ENCODE data around the gene SRSF12.
A peak's percentile ranks its signal among the peaks of the same experiment; 100 is the strongest.

Gene SRSF12

GRCh38 chr6:89144354-89144906 lies 26.6 kb upstream of the SRSF12 start:
- CTCF ChIA-PET = interaction anchor here (0.5 to 2.0 kb wide), 4 partner anchors 116 to 162 kb away, joined by 3 to 9 read pairs (median 6); no protein-coding TSS in a partner anchor
- no peak for DNase-seq (ENCODE audit: extremely low spot score)
- TF ChIP-seq FOXM1 (IDR thresholded peaks at IDR 0.05; ENCODE audit: borderline replicate concordance) (no peak), HDGF (IDR thresholded peaks at IDR 0.05; ENCODE audit: borderline replicate concordance) (no peak), SUZ12 (IDR thresholded peaks at IDR 0.05) (no peak), CTBP1 (IDR thresholded peaks at IDR 0.05; ENCODE audit: borderline replicate concordance) (0 out of 2 replicates have a peak, but pooled peaks have one; percentile 44), PKNOX1 (IDR thresholded peaks at IDR 0.05) (peak; percentile 61)
- POLR2A ChIA-PET = interaction anchor here (0.7 to 5.3 kb wide), 4 partner anchors 10 to 208 kb away, joined by 3 to 46 read pairs (median 10); partner anchors contain the start of genes PNRC1 and UBE2J1

GRCh38 chr6:89140347-89141156 lies 22.7 kb upstream of the SRSF12 start:
- no peak for DNase-seq (ENCODE audit: extremely low spot score)
- POLR2A ChIA-PET = interaction anchor here (0.9 to 1.5 kb wide), 3 partner anchors 23 to 212 kb away, joined by 3 to 4 read pairs (median 4); partner anchors contain the start of genes SRSF12 and UBE2J1
- CTCF ChIA-PET = interaction anchor here (0.5 kb wide), 1 partner anchor 134 kb away, joined by 5 read pairs; no protein-coding TSS in a partner anchor
- TF ChIP-seq SUZ12 (IDR thresholded peaks at IDR 0.05) (no peak), PKNOX1 (IDR thresholded peaks at IDR 0.05) (no peak), FOXM1 (IDR thresholded peaks at IDR 0.05; ENCODE audit: borderline replicate concordance) (no peak), TARDBP (IDR thresholded peaks at IDR 0.05) (no peak), BHLHE40 (IDR thresholded peaks at IDR 0.05; ENCODE audit: borderline replicate concordance) (no peak), L3MBTL2 (conservative IDR thresholded peaks at IDR 0.05) (no peak), FOXK2 (IDR thresholded peaks at IDR 0.05) (no peak), NFRKB (IDR thresholded peaks at IDR 0.05) (no peak), LEF1 (IDR thresholded peaks at IDR 0.05; ENCODE audit: borderline replicate concordance) (no peak), ARNT (IDR thresholded peaks at IDR 0.05) (no peak), ZNF384 (IDR thresholded peaks at IDR 0.05) (no peak), ELF4 (IDR thresholded peaks at IDR 0.05) (no peak), CTBP1 (IDR thresholded peaks at IDR 0.05; ENCODE audit: borderline replicate concordance) (no peak), SP1 (IDR thresholded peaks at IDR 0.05) (no peak), HDGF (IDR thresholded peaks at IDR 0.05; ENCODE audit: borderline replicate concordance) (no peak)

- DNase-seq (ENCODE audit: extremely low spot score) = no peak
- ChIA-PET CTCF (interaction anchor here (1.4 kb wide), 1 partner anchor 18 kb away, joined by 4 read pairs; no protein-coding TSS in a partner anchor), POLR2A (interaction anchor here (0.9 to 1.5 kb wide), 2 partner anchors 22 to 212 kb away, joined by 4 read pairs; partner anchors contain the start of genes SRSF12 and UBE2J1)
- no peak for TF ChIP-seq ELF4 (IDR thresholded peaks at IDR 0.05)
- TF ChIP-seq ARNT (IDR thresholded peaks at IDR 0.05) = no peak
- no peak for TF ChIP-seq SUZ12 (IDR thresholded peaks at IDR 0.05)
- TF ChIP-seq FOXM1 (IDR thresholded peaks at IDR 0.05; ENCODE audit: borderline replicate concordance) = no peak
- TF ChIP-seq ZNF384 (IDR thresholded peaks at IDR 0.05) = no peak
- no peak for TF ChIP-seq CTBP1 (IDR thresholded peaks at IDR 0.05; ENCODE audit: borderline replicate concordance)
- TF ChIP-seq L3MBTL2 (conservative IDR thresholded peaks at IDR 0.05) = no peak
- no peak for TF ChIP-seq NFRKB (IDR thresholded peaks at IDR 0.05)
These were observed 21.9 kb upstream of the SRSF12 start for GRCh38 chr6:89139509-89140346.

- no peak for TF ChIP-seq FOXA1 (IDR thresholded peaks at IDR 0.05)
- TF ChIP-seq L3MBTL2 (conservative IDR thresholded peaks at IDR 0.05) = no peak
- TF ChIP-seq PKNOX1 (IDR thresholded peaks at IDR 0.05) = no peak
- TF ChIP-seq NFRKB (IDR thresholded peaks at IDR 0.05) = no peak
- TF ChIP-seq SUZ12 (IDR thresholded peaks at IDR 0.05) = no peak
- no peak for TF ChIP-seq SP1 (IDR thresholded peaks at IDR 0.05)
- no peak for TF ChIP-seq CTBP1 (IDR thresholded peaks at IDR 0.05; ENCODE audit: borderline replicate concordance)
- TF ChIP-seq HDGF (IDR thresholded peaks at IDR 0.05; ENCODE audit: borderline replicate concordance) = no peak
- no peak for TF ChIP-seq FOXK2 (IDR thresholded peaks at IDR 0.05)
- no peak for TF ChIP-seq FOXM1 (IDR thresholded peaks at IDR 0.05; ENCODE audit: borderline replicate concordance)
- no peak for TF ChIP-seq ELF4 (IDR thresholded peaks at IDR 0.05)
- TF ChIP-seq ARNT (IDR thresholded peaks at IDR 0.05) = no peak
- TF ChIP-seq LEF1 (IDR thresholded peaks at IDR 0.05; ENCODE audit: borderline replicate concordance) = no peak
- TF ChIP-seq TARDBP (IDR thresholded peaks at IDR 0.05) = no peak
- TF ChIP-seq ZNF384 (IDR thresholded peaks at IDR 0.05) = no peak
- TF ChIP-seq BHLHE40 (IDR thresholded peaks at IDR 0.05; ENCODE audit: borderline replicate concordance) = no peak
- ChIA-PET CTCF (interaction anchor here (0.5 to 1.4 kb wide), 5 partner anchors 9 to 116 kb away, joined by 3 to 10 read pairs (median 4); no protein-coding TSS in a partner anchor), POLR2A (interaction anchor here (0.9 to 1.5 kb wide), 2 partner anchors 8 to 9 kb away, joined by 3 to 5 read pairs; partner anchors contain the start of gene PM20D2)
- no peak for DNase-seq (ENCODE audit: extremely low spot score)
These were observed 20.3 kb upstream of the SRSF12 start for GRCh38 chr6:89138173-89138572.

- CTCF ChIA-PET = interaction anchor here (1.1 kb wide), 1 partner anchor 20 kb away, joined by 3 read pairs; no protein-coding TSS in a partner anchor
- POLR2A ChIA-PET = interaction anchor here (0.8 to 2.1 kb wide), 2 partner anchors 11 to 55 kb away, joined by 3 to 16 read pairs; partner anchors contain the start of gene PM20D2
- TF ChIP-seq BHLHE40 (IDR thresholded peaks at IDR 0.05; ENCODE audit: borderline replicate concordance) (no peak), ARNT (IDR thresholded peaks at IDR 0.05) (no peak), PKNOX1 (IDR thresholded peaks at IDR 0.05) (no peak), SUZ12 (IDR thresholded peaks at IDR 0.05) (no peak)
- DNase-seq (ENCODE audit: extremely low spot score) = no peak
These were observed 16.9 kb upstream of the SRSF12 start for GRCh38 chr6:89134723-89135122.
